ENCODE measurements around the gene CTAGE1. TPM values are rescaled to one million over a fixed set of nuclear protein-coding genes. Genes with fewer than 3 reads are reported as not detected.
"Not testable (repeated sequence)": the region's sequence is repeated elsewhere in the genome, so short reads cannot be mapped to it uniquely, and the experiment has no call there.

CTAGE1 gene
- total RNA-seq, 1 donor from 2014 or later: not detected

DNA sequence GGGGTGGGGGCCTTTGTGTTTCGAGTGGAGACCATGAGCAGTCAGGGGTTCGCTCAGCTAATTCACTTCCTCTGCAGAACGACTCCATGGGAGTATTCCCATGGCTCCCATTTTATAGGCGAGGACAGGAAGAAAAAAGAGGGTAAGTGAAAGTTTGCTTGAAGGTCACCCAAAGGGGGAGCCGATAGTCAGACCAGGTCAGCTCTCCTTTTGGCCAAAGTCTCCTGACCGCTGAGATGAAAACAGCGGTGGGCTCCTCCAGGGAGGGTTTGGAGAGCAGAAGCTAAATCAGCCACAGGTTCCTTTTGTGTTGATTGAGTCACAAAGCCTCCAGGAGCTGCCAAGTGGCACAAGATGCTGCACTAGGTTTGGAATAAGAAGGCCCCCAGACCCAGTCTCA lies 34.1 kb upstream of the CTAGE1 start:
- TF ChIP-seq, protein P1, sequence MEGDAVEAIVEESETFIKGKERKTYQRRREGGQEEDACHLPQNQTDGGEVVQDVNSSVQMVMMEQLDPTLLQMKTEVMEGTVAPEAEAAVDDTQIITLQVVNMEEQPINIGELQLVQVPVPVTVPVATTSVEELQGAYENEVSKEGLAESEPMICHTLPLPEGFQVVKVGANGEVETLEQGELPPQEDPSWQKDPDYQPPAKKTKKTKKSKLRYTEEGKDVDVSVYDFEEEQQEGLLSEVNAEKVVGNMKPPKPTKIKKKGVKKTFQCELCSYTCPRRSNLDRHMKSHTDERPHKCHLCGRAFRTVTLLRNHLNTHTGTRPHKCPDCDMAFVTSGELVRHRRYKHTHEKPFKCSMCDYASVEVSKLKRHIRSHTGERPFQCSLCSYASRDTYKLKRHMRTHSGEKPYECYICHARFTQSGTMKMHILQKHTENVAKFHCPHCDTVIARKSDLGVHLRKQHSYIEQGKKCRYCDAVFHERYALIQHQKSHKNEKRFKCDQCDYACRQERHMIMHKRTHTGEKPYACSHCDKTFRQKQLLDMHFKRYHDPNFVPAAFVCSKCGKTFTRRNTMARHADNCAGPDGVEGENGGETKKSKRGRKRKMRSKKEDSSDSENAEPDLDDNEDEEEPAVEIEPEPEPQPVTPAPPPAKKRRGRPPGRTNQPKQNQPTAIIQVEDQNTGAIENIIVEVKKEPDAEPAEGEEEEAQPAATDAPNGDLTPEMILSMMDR (IDR thresholded peaks at IDR 0.05): no peak
- intact Hi-C loops (cut with DNase I): no loop called here
- Histone ChIP-seq H3K4me3 (no peak overlapping the region), H3K27ac (no peak overlapping the region), H3K4me1 (no peaks in the 10 kb centered on the region), H3K36me3 (no peaks in the 10 kb centered on the region), H3K27me3 (no peaks in the 10 kb centered on the region), H3K9me3 (no peaks in the 10 kb centered on the region)
- DNase-seq: no peak
- no peak for ATAC-seq

GRCh38 chr18:22450766-22451165 lies 33.1 kb upstream of the CTAGE1 start:
- H3K4me1 ChIP-seq; H3K36me3 ChIP-seq; intact Hi-C loops (cut with DNase I); ATAC-seq; H3K27ac ChIP-seq; DNase-seq; H3K4me3 ChIP-seq; H3K9me3 ChIP-seq; H3K27me3 ChIP-seq: not testable (repeated sequence)

DNA sequence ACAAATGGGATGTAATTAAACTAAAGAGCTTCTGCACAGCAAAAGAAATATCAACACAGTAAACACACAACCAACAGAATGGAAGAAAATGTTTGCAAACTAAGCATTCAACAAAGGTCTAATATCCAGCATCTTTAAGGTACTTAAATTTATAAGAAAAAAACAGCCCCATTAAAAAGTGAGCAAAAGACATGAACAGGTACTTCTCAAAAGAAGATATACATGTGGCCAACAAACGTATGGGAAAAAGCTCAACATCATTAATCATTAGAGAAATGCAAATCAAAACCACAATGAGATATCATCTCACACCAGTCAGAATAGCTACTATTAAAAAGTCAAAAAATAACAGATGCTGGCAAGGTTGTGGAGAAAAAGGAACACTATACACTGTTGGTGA lies 32.6 kb upstream of the CTAGE1 start:
- H3K27me3 ChIP-seq; ATAC-seq; H3K27ac ChIP-seq; H3K4me3 ChIP-seq; H3K9me3 ChIP-seq; DNase-seq; H3K36me3 ChIP-seq; H3K4me1 ChIP-seq; intact Hi-C loops (cut with DNase I): not testable (repeated sequence)

DNA sequence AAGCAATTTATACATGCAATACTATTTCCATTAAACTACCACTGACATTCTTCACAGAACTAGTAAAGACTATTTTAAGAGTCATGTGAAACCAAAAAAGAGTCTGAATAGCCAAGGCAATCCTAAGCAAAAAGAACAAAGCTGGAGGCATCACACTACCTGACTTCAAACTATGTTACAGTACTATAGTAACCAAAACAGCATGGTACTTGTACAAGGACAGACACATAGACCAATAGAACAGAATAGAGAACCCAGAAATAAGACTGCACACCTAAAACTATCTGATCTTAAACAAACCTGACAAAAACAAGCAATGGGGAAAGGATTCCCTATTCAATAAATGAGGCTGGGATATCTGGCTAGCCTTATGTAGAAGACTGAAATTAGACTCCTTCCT lies 32.0 kb upstream of the CTAGE1 start:
- H3K4me3 ChIP-seq; H3K27ac ChIP-seq; H3K4me1 ChIP-seq; intact Hi-C loops (cut with DNase I); H3K9me3 ChIP-seq; DNase-seq; H3K36me3 ChIP-seq; H3K27me3 ChIP-seq; ATAC-seq: not testable (repeated sequence)

DNA sequence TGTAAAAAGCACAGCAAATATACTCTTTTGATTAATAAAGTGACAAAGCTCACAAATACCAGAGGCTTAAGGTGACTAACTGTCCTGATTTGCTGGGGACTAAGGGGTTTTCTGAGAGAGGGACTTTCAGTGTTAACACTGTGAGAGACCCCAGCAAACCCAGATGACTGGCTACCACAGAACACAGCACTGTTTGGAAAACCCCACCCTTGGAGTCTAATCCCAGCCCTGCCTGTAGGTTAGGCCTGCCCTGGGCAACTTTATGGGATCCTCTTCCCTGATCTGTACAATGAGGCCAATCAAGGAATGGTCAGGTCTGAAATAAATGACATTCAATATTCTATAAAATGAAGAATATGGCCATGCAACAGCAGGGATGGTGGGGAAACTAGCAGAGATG lies 30.5 kb upstream of the CTAGE1 start:
- no peak for DNase-seq
- H3K4me3 ChIP-seq: no peak overlapping the region
- H3K27ac ChIP-seq: no peak overlapping the region
- H3K27me3 ChIP-seq: no peaks in the 10 kb centered on the region
- ATAC-seq: no peak
- no peaks in the 10 kb centered on the region for H3K4me1 ChIP-seq
- H3K36me3 ChIP-seq: no peaks in the 10 kb centered on the region
- H3K9me3 ChIP-seq: no peaks in the 10 kb centered on the region
- intact Hi-C loops (cut with DNase I): no loop called here
- TF ChIP-seq, protein P1 (IDR thresholded peaks at IDR 0.05): no peak

- no peak for ATAC-seq
- no peaks in the 10 kb centered on the region for H3K9me3 ChIP-seq
These were observed 30.1 kb upstream of the CTAGE1 start for GRCh38 chr18:22447792-22448191.

DNA sequence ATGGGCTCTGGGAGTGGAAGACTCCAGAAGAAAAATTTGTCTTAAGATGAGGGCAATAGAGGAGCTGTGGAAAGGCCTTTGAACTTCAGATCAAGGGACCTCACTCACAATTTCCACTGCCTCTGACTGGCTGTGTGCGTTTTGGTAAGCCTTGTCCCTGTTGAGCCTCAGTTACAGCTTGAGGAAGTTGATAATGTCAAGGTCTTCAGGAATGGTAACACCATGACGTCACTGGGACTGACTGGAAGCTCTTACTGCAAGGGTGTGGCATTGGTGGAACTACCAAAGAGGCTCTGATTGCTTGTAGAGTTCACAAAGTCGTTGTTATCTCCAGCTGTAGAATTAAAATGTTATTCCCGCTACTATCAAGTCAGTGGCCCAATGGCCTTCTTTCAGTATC lies 29.2 kb upstream of the CTAGE1 start:
- H3K4me1 ChIP-seq: no peaks in the 10 kb centered on the region
- H3K27me3 ChIP-seq: no peaks in the 10 kb centered on the region
- DNase-seq (no peak), ATAC-seq (no peak)
- intact Hi-C loops (cut with DNase I): no loop called here
- H3K4me3 ChIP-seq: no peak overlapping the region
- H3K9me3 ChIP-seq: no peaks in the 10 kb centered on the region
- H3K27ac ChIP-seq: no peak overlapping the region
- no peaks in the 10 kb centered on the region for H3K36me3 ChIP-seq
- TF ChIP-seq, protein P1 (IDR thresholded peaks at IDR 0.05): no peak

More at GRCh38 chr18:22447792-22448191, 30.1 kb upstream of the CTAGE1 start:
- Histone ChIP-seq H3K4me1 (no peaks in the 10 kb centered on the region), H3K27ac (no peak overlapping the region), H3K36me3 (no peaks in the 10 kb centered on the region), H3K27me3 (no peaks in the 10 kb centered on the region), H3K4me3 (no peak overlapping the region)
- intact Hi-C loops (cut with DNase I): no loop called here
- TF ChIP-seq, protein P1 (IDR thresholded peaks at IDR 0.05): no peak
- no peak for DNase-seq
